CD14-positive monocyte (primary cell): ENCODE data around the gene POC1B. TPM values are rescaled to one million over a fixed set of nuclear protein-coding genes. Genes with fewer than 3 reads are reported as not detected.

ENCODE experiments used
- DNase-seq, 3 donors: peaks; one replicate each; pipeline ENCODE4 v3.0.0-alpha.2; 2011 to 2022
- H2AFZ ChIP-seq: 2 replicates; pipeline ENCODE4 v1.6.0; 2012; ENCODE audit warnings: mild to moderate bottlenecking, low read depth, low read length, inconsistent platforms; ENCODE audit not compliant: insufficient read depth, poor library complexity, severe bottlenecking
- H3K27ac ChIP-seq, 2 donors: 1 replicate in 1 of 2; 2 replicates in 1 of 2; pipeline ENCODE4 v1.5.1; 2012 to 2013; ENCODE audit warnings: low read length in 2 of 2, control low read depth in 1 of 2, inconsistent platforms in 1 of 2, low read depth in 1 of 2, mild to moderate bottlenecking in 1 of 2
- H3K27me3 ChIP-seq, 2 donors: one replicate each; pipeline versions ENCODE4 v1.6.0 to v1.6.1; 2011 to 2013; ENCODE audit warnings: low read length in 2 of 2; ENCODE audit not compliant: control insufficient read depth in 2 of 2, insufficient read depth in 2 of 2
- H3K36me3 ChIP-seq, 2 donors: replicated peaks in 1 of 2; 1 replicate in 1 of 2; 2 replicates in 1 of 2; pipeline versions ENCODE4 v1.5.1 to v1.6.1; 2012 to 2013; ENCODE audit warnings: low read length in 2 of 2, control low read depth in 1 of 2, inconsistent platforms in 1 of 2, mild to moderate bottlenecking in 1 of 2; ENCODE audit not compliant: insufficient read depth in 2 of 2, control insufficient read depth in 1 of 2
- H3K4me1 ChIP-seq, 2 donors: 1 replicate in 1 of 2; 2 replicates in 1 of 2; pipeline versions ENCODE4 v1.5.1 to v1.6.1; 2012 to 2013; ENCODE audit warnings: low read length in 2 of 2, control low read depth in 1 of 2, inconsistent platforms in 1 of 2, mild to moderate bottlenecking in 1 of 2, moderate library complexity in 1 of 2; ENCODE audit not compliant: insufficient read depth in 2 of 2, control insufficient read depth in 1 of 2
- H3K4me2 ChIP-seq: replicated peaks from 2 replicates; pipeline ENCODE3; 2012; ENCODE audit warnings: low read length, moderate library complexity, mild to moderate bottlenecking; ENCODE audit not compliant: poor library complexity, severe bottlenecking; ENCODE audit errors: extremely low read depth
- H3K4me3 ChIP-seq, 3 experiments: fragments of 200-600 bp in 1 of 3; sonication (generic) in 1 of 3; replicated peaks in 1 of 3; 1 replicate in 2 of 3; 2 replicates in 1 of 3; pipeline ENCODE4 v1.5.1; 2011 to 2013; ENCODE audit warnings: low read length in 3 of 3, mild to moderate bottlenecking in 3 of 3, control low read depth in 2 of 3, low read depth in 2 of 3, inconsistent platforms in 1 of 3, moderate library complexity in 1 of 3
- H3K79me2 ChIP-seq: 2 replicates; pipeline ENCODE4 v1.6.0; 2012; ENCODE audit warnings: mild to moderate bottlenecking, control low read depth, inconsistent platforms, low read length, moderate library complexity; ENCODE audit not compliant: insufficient read depth
- H3K9ac ChIP-seq: 2 replicates; pipeline ENCODE4 v1.6.0; 2017; ENCODE audit warnings: low read length, mild to moderate bottlenecking; ENCODE audit not compliant: insufficient read depth, poor library complexity, severe bottlenecking
- H3K9me3 ChIP-seq, 2 donors: replicated peaks in 1 of 2; 1 replicate in 1 of 2; 2 replicates in 1 of 2; pipeline versions ENCODE4 v1.5.1 to v1.6.1; 2012 to 2013; ENCODE audit warnings: low read length in 2 of 2, control low read depth in 1 of 2; ENCODE audit not compliant: control insufficient read depth in 1 of 2, insufficient read depth in 1 of 2
- H4K20me1 ChIP-seq: 2 replicates; pipeline ENCODE4 v1.6.0; 2012; ENCODE audit warnings: mild to moderate bottlenecking, low read length, control low read depth, moderate library complexity; ENCODE audit not compliant: insufficient read depth
- H3K27ac Mint-ChIP-seq, 7 donors: one replicate each; pipeline ENCODE4 v1.8.0; 2020; ENCODE audit warnings: mild to moderate bottlenecking in 7 of 7, mixed read lengths in 7 of 7, moderate library complexity in 6 of 7, inconsistent platforms in 2 of 7
- H3K27me3 Mint-ChIP-seq, 3 donors: one replicate each; pipeline ENCODE4 v1.8.0; 2021 to 2022; ENCODE audit warnings: low read depth in 3 of 3, mild to moderate bottlenecking in 3 of 3, mixed read lengths in 3 of 3, moderate library complexity in 3 of 3, inconsistent platforms in 1 of 3
- H3K36me3 Mint-ChIP-seq, 2 donors: one replicate each; pipeline ENCODE4 v1.8.0; 2020; ENCODE audit warnings: mixed read lengths in 2 of 2, inconsistent platforms in 1 of 2, mild to moderate bottlenecking in 1 of 2
- H3K4me1 Mint-ChIP-seq: one replicate; pipeline ENCODE4 v1.8.0; 2020; ENCODE audit warnings: mild to moderate bottlenecking, mixed read lengths
- H3K4me3 Mint-ChIP-seq, 2 donors: one replicate each; pipeline ENCODE4 v1.8.0; 2020; ENCODE audit warnings: mild to moderate bottlenecking in 2 of 2, mixed read lengths in 2 of 2, moderate library complexity in 1 of 2
- H3K9me3 Mint-ChIP-seq, 7 donors: one replicate each; pipeline ENCODE4 v1.8.0; 2020 to 2022; ENCODE audit warnings: mixed read lengths in 7 of 7, mild to moderate bottlenecking in 6 of 7, moderate library complexity in 6 of 7, inconsistent platforms in 2 of 7
- CTCF ChIP-seq: fragments of 200-600 bp; IDR thresholded peaks from one replicate; pipeline ENCODE4 v1.8.0; 2022; ENCODE audit warnings: antibody characterized with exemption, mild to moderate bottlenecking
- WGBS: methylation state at CpG from one replicate; pipeline ENCODE4 v1.1.5; 2013; ENCODE audit warnings: missing lambda C conversion rate; ENCODE audit not compliant: insufficient coverage; 5-methylcytosine and 5-hydroxymethylcytosine counted together
- intact Hi-C, 2 donors: fragments of 100-400 bp; cut with micrococcal nuclease; formaldehyde crosslinking; loops; one replicate each; pipeline versions ENCODE4 v1.15.0 to v1.15.1; 2023
- polyA plus RNA-seq, 3 donors: library from polyadenylated mRNA; depleted of rRNA in 1 of 3; unstranded in 2 of 3; stranded (reverse) in 1 of 3; fragments of 300-500 nt in 2 of 3; fragments of >200 nt in 1 of 3; fragmentation: Illumina TruSeq in 2 of 3; gene quantifications; 1 replicate in 2 of 3; 2 replicates in 1 of 3; pipeline ENCODE4 v1.2.3, GENCODE V29; 2012 to 2021

The POC1B gene
- polyA plus RNA-seq, 3 donors: 8.4 to 32.0 (median 29.7) TPM

GRCh38 chr12:89521364-89522223 lies 4.3 kb downstream of the POC1B start:
- peak overlapping the region in 1 of 7 donors; percentile 14 for H3K27ac Mint-ChIP-seq
- no peak for DNase-seq
- peaks cover 19 to 20% of the 10 kb centered on the region in 2 donors for H3K36me3 Mint-ChIP-seq
- Histone ChIP-seq H3K4me1 (peaks cover 31 to 38% of the 10 kb centered on the region in 2 donors), H3K9me3 (no peaks in the 10 kb centered on the region), H2AFZ (no peak overlapping the region), H3K4me2 (peak overlapping the region; percentile 49), H3K9ac (peak overlapping the region; percentile 19), H3K4me3 (peak overlapping the region in 1 of 3 experiments; percentile 44), H3K27ac (no peak overlapping the region), H3K79me2 (peaks cover 63% of the 10 kb centered on the region), H3K36me3 (no peaks in the 10 kb centered on the region), H4K20me1 (peaks cover 27% of the 10 kb centered on the region), H3K27me3 (no peaks in the 10 kb centered on the region)
- peak overlapping the region in 1 of 2 donors; percentile 13 for H3K4me3 Mint-ChIP-seq
- H3K4me1 Mint-ChIP-seq: peaks cover 43% of the 10 kb centered on the region
- no peak for TF ChIP-seq CTCF
- WGBS: 100% methylated on average over 1 of the region's 7 CpGs
- H3K27me3 Mint-ChIP-seq: no peaks in the 10 kb centered on the region
- intact Hi-C loops: loop anchor here in 1 of 2 donors (10.0 kb wide), 2 partner anchors 47 to 1377 kb away; partner anchors contain the start of genes CEP290 and TMTC3
- peaks cover 0 to 5% (median 0%) of the 10 kb centered on the region in 7 donors for H3K9me3 Mint-ChIP-seq

DNA sequence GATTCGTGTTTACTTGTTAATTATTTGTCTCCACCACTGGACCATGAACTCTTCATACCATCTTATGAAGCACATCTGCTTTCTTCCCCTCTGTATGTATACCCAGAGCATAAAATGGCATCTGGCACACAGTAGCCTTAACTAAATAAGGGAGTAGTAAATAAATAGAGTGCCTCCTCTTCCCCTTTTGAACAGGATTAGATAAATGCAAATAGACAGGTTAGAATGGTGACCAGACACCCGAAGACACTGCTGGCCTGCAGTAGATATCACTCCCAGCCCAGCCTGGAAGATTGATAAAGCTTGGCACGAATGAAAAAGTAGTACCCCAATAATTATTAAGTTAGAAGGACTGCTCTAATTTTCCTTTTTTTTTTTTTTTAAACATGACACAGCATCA lies 8.1 kb downstream of the POC1B start:
- no peak overlapping the region for H3K9ac ChIP-seq
- H3K9me3 ChIP-seq: no peaks in the 10 kb centered on the region
- Mint-ChIP-seq H3K4me1 (peaks cover 29% of the 10 kb centered on the region), H3K27ac (no peak overlapping the region), H3K9me3 (no peaks in the 10 kb centered on the region), H3K36me3 (peaks cover 7 to 12% of the 10 kb centered on the region in 2 donors), H3K27me3 (no peaks in the 10 kb centered on the region), H3K4me3 (no peak overlapping the region)
- no peak overlapping the region for H3K4me2 ChIP-seq
- H2AFZ ChIP-seq: no peak overlapping the region
- 100% methylated on average over 1 of the region's 3 CpGs for WGBS
- H3K79me2 ChIP-seq: peaks cover 30% of the 10 kb centered on the region
- intact Hi-C loops: no loop called here
- no peaks in the 10 kb centered on the region for H3K36me3 ChIP-seq
- peaks cover 22 to 31% of the 10 kb centered on the region in 2 donors for H3K4me1 ChIP-seq
- H3K27ac ChIP-seq: no peak overlapping the region
- DNase-seq: no peak
- no peaks in the 10 kb centered on the region for H3K27me3 ChIP-seq
- no peak for TF ChIP-seq CTCF
- H3K4me3 ChIP-seq: no peak overlapping the region
- peaks cover 21% of the 10 kb centered on the region for H4K20me1 ChIP-seq
